ENCODE data around the gene PI4K2A. TPM values are rescaled to one million over a fixed set of nuclear protein-coding genes. Genes with fewer than 3 reads are reported as not detected.

Gene PI4K2A
- total and polyA plus RNA-seq, 2 donors (not counting 3 experiments of a cell fraction or from before 2014, with no cell fraction given), result 20.4 to 24.6 TPM

DNA sequence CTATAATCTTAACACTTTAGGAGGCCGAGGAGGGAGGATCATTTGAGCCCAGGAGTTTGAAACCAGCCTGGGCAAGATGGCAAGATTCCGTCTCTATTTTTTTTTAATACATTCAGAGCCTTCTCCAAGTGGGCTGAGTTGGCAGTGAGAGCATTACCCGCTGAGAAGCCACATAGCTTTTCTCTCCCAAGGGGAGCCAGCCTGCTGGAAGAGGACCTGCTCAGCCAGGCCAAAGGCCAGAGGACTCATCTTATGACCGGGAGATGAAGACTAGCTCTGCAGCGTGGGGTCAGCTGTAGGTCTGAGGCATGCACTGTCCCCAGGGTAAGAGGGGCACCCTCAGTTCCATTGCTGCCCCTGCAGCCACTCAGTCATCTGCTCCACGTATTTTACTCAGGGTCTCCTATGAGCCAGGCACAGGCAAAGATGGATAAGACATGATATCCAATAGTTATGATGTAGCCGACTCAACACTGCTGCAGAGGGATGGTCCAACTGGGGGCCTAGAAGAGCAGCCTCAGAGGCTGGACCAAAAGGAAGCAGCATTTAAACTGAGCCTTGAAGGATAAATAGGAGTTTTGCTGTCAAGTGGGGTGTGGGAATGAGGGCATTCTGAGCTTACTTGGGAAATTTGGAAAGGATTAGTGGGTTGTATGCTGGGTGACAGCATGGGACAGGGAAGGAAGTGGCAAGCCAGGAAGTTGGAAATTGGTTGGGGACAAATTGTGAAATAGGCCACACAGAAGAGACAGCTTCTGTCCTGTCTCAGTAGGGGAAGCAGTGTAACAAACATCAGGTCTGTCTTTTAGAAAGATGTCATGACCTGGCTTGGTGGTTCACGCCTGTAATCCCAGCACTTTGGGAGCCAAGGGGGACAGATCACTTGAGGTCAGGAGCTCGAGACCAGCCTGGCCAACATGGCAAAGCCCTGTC lies 71.4 kb downstream of the PI4K2A start:
- Histone ChIP-seq H3K27ac (ENCODE audit: insufficient read depth, low read depth, low read length) (no peak overlapping the region), H3K36me3 (ENCODE audit: control insufficient read depth in 2 of 2, extremely low read depth in 1 of 2, insufficient read depth in 2 of 2, low read length in 2 of 2) (no peaks in the 10 kb centered on the region), H3K79me2 (ENCODE audit: control insufficient read depth, insufficient read depth, low read length) (peaks cover 29% of the 10 kb centered on the region), H3K4me1 (ENCODE audit: control insufficient read depth, extremely low read depth, insufficient read depth, low read length) (peaks cover 22% of the 10 kb centered on the region), H3K9me1 (replicated peaks; ENCODE audit: control insufficient read depth, extremely low read depth, insufficient read depth, low read length) (no peaks in the 10 kb centered on the region), H2AFZ (ENCODE audit: low read depth, low read length) (no peak overlapping the region), H3K9ac (replicated peaks; ENCODE audit: extremely low read depth, insufficient read depth, low read length) (no peak overlapping the region), H4K20me1 (replicated peaks; ENCODE audit: control insufficient read depth, extremely low read depth, insufficient read depth, low read length) (no peaks in the 10 kb centered on the region), H3K9me3 (replicated peaks; ENCODE audit: control insufficient read depth, insufficient read depth, low read length) (no peaks in the 10 kb centered on the region), H3K4me2 (ENCODE audit: insufficient read depth, low read length) (no peak overlapping the region), H3K4me3 (replicated peaks in 1 of 3; ENCODE audit: insufficient read depth in 1 of 3, low read depth in 1 of 3, low read length in 3 of 3) (no peak overlapping the region), H3K27me3 (ENCODE audit: control insufficient read depth in 2 of 2, insufficient read depth in 2 of 2, low read length in 2 of 2) (no peaks in the 10 kb centered on the region)
- ChIA-PET CTCF (interaction anchor here (1.6 to 18.5 kb wide), 4 partner anchors 8 to 15 kb away, joined by 3 to 863 read pairs (median 18); partner anchors contain the start of gene ZFYVE27), POLR2A (interaction anchor here (0.8 kb wide), 1 partner anchor 24 kb away, joined by 5 read pairs; no protein-coding TSS in a partner anchor)
- intact Hi-C loops (cut with micrococcal nuclease), result no loop called here
- BruUV-seq (replicated peaks), result no TSS peak
- dilution Hi-C loops (cut with MboI; ENCODE audit: extremely low pct_ligation_motif_present, low sequenced_read_pairs), result no loop called here
- no peak for DNase-seq (ENCODE audit: low read depth, low spot score)
- FAIRE-seq, result peak; percentile 33
- TF ChIP-seq FOS (IDR thresholded peaks at IDR 0.05; ENCODE audit: borderline replicate concordance, insufficient read depth, low read length), result no peak
- no peak for TF ChIP-seq CTCF (IDR thresholded peaks at IDR 0.05; ENCODE audit: extremely low read depth in 1 of 2, insufficient read depth in 1 of 2, low read depth in 1 of 2, low read length in 2 of 2)
- TF ChIP-seq POLR2A (IDR thresholded peaks at IDR 0.05; ENCODE audit: low read depth, low read length), result no peak
- TF ChIP-seq EZH2 (IDR thresholded peaks at IDR 0.05; ENCODE audit: borderline replicate concordance, low read depth, low read length, severe bottlenecking), result no peak
- no peak for TF ChIP-seq MYC (IDR thresholded peaks at IDR 0.05; ENCODE audit: low read depth, low read length)
- no peak for TF ChIP-seq POLR2AphosphoS5 (IDR thresholded peaks at IDR 0.05; ENCODE audit: insufficient read depth, low read depth, low read length)
- no peak for TF ChIP-seq JUN (IDR thresholded peaks at IDR 0.05; ENCODE audit: borderline replicate concordance, insufficient read depth, insufficient read length, low read depth)
- TF ChIP-seq, protein P1, sequence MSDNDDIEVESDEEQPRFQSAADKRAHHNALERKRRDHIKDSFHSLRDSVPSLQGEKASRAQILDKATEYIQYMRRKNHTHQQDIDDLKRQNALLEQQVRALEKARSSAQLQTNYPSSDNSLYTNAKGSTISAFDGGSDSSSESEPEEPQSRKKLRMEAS (IDR thresholded peaks at IDR 0.05; ENCODE audit: insufficient read depth, insufficient read length), result no peak
- TF ChIP-seq GATA2 (IDR thresholded peaks at IDR 0.05; ENCODE audit: insufficient read depth, insufficient read length, low read depth, low read length), result no peak

All from endothelial cell of umbilical vein (primary cell).